Neural cell (in vitro differentiated cells): ENCODE results near the gene CLASP1. TPM values are rescaled to one million over a fixed set of nuclear protein-coding genes. Genes with fewer than 3 reads are reported as not detected.

Experiments
- H2AFZ ChIP-seq: fragments of 200-600, 300-800 bp; sonication (generic), shearing (Covaris generic); 2 replicates; pipeline ENCODE4 v1.6.0; 2014; ENCODE audit warnings: low read depth, mild to moderate bottlenecking, antibody characterized with exemption, low read length, moderate library complexity
- H3F3A ChIP-seq: fragments of 200-600 bp; shearing (Covaris generic); 2 replicates; pipeline ENCODE4 v1.6.1; 2016; ENCODE audit warnings: mild to moderate bottlenecking, moderate library complexity, mixed read lengths, antibody characterized with exemption, low read length; ENCODE audit not compliant: insufficient read depth, poor library complexity, severe bottlenecking
- H3K27ac ChIP-seq: fragments of 200-600, 300-800 bp; sonication (generic), shearing (Covaris generic); 2 replicates; pipeline ENCODE4 v1.5.1; 2014; ENCODE audit warnings: mild to moderate bottlenecking, low read length, moderate library complexity
- H3K27me3 ChIP-seq: fragments of 300-800, 200-600 bp; sonication (generic), shearing (Covaris generic); 2 replicates; pipeline ENCODE4 v1.6.0; 2014; ENCODE audit warnings: mild to moderate bottlenecking, low read depth, low read length, moderate library complexity; ENCODE audit not compliant: insufficient read depth
- H3K36me3 ChIP-seq: fragments of 300-800, 200-600 bp; sonication (generic), shearing (Covaris generic); 2 replicates; pipeline ENCODE4 v1.5.1; 2014; ENCODE audit warnings: mild to moderate bottlenecking, antibody characterized with exemption, low read length, moderate library complexity; ENCODE audit not compliant: insufficient read depth
- H3K4me2 ChIP-seq: fragments of 300-800, 200-600 bp; sonication (generic), shearing (Covaris generic); 2 replicates; pipeline ENCODE4 v1.6.0; 2014; ENCODE audit warnings: mild to moderate bottlenecking, low read length
- H3K4me3 ChIP-seq: fragments of 300-800, 200-600 bp; sonication (generic), shearing (Covaris generic); 2 replicates; pipeline ENCODE4 v1.5.1; 2014; ENCODE audit warnings: mild to moderate bottlenecking, low read length, moderate library complexity
- H3K79me2 ChIP-seq: fragments of 200-600 bp; shearing (Covaris generic); replicated peaks from 2 replicates; pipeline ENCODE4 v1.6.0; 2014; ENCODE audit warnings: mild to moderate bottlenecking, low read length, moderate library complexity; ENCODE audit not compliant: insufficient read depth
- H3K9ac ChIP-seq: fragments of 300-800, 200-600 bp; sonication (generic), shearing (Covaris generic); 2 replicates; pipeline ENCODE4 v1.6.1; 2016; ENCODE audit warnings: mild to moderate bottlenecking, low read length, mixed read lengths
- H3K9me2 ChIP-seq: fragments of 200-600 bp; shearing (Covaris generic); 2 replicates; pipeline ENCODE4 v1.6.1; 2016; ENCODE audit warnings: mild to moderate bottlenecking, low read length, mixed read lengths; ENCODE audit not compliant: insufficient read depth
- H3K9me3 ChIP-seq: fragments of 200-600, 300-800 bp; sonication (generic), shearing (Covaris generic); 2 replicates; pipeline ENCODE4 v1.6.1; 2016; ENCODE audit warnings: mild to moderate bottlenecking, mixed run types, low read length, moderate library complexity, mixed read lengths
- H4K20me1 ChIP-seq: fragments of 200-600 bp; shearing (Covaris generic); 2 replicates; pipeline ENCODE4 v1.6.1; 2016; ENCODE audit warnings: mild to moderate bottlenecking, mixed run types; ENCODE audit not compliant: insufficient read depth
- CTCF ChIP-seq: fragments of 450-650 bp; IDR thresholded peaks from 2 replicates; pipeline ENCODE4 v1.5.1; 2014; ENCODE audit warnings: antibody characterized with exemption, mild to moderate bottlenecking, moderate library complexity; ENCODE audit not compliant: poor library complexity, severe bottlenecking
- EP300 ChIP-seq: fragments of 450-650 bp; conservative IDR thresholded peaks from 2 replicates; pipeline ENCODE4 v1.6.1; 2014; ENCODE audit warnings: antibody characterized with exemption, mild to moderate bottlenecking, moderate library complexity; ENCODE audit not compliant: poor library complexity, severe bottlenecking
- EZH2 ChIP-seq: fragments of 200-600, 300-800 bp; shearing (Covaris generic), sonication (generic); IDR thresholded peaks from 2 replicates; pipeline ENCODE4 v1.6.1; 2014; ENCODE audit warnings: antibody characterized with exemption, low read length, borderline replicate concordance, mild to moderate bottlenecking; ENCODE audit not compliant: insufficient read depth, poor library complexity, severe bottlenecking
- MXI1 ChIP-seq: fragments of 450-650 bp; conservative IDR thresholded peaks from 2 replicates; pipeline ENCODE4 v1.6.1; 2014; ENCODE audit warnings: antibody characterized with exemption, mild to moderate bottlenecking; ENCODE audit not compliant: poor library complexity, severe bottlenecking
- POLR2AphosphoS5 ChIP-seq: IDR thresholded peaks from 2 replicates; pipeline ENCODE4 v1.6.1; 2012
- RAD21 ChIP-seq: fragments of 450-650 bp; conservative IDR thresholded peaks from 2 replicates; pipeline ENCODE4 v1.6.1; 2014; ENCODE audit warnings: antibody characterized with exemption, mild to moderate bottlenecking, moderate library complexity
- REST ChIP-seq: IDR thresholded peaks from 2 replicates; pipeline ENCODE4 v1.6.1; 2012; ENCODE audit warnings: borderline replicate concordance
- SMC3 ChIP-seq: fragments of 450-650 bp; conservative IDR thresholded peaks from 2 replicates; pipeline ENCODE4 v1.6.1; 2014; ENCODE audit warnings: antibody characterized with exemption, mild to moderate bottlenecking, moderate library complexity; ENCODE audit not compliant: poor library complexity
- TAF1 ChIP-seq: IDR thresholded peaks from 2 replicates; pipeline ENCODE4 v1.6.1; 2012; ENCODE audit warnings: low read depth
- polyA plus RNA-seq: library from polyadenylated mRNA; depleted of rRNA; stranded (reverse); fragments of >200 nt; gene quantifications from 2 replicates; pipeline ENCODE4 v1.2.3, GENCODE V29; 2014

Gene CLASP1
- polyA plus RNA-seq, 1 donor from 2014 or later, result 41.3 TPM

GRCh38 chr2:121603185-121603584 lies 46.1 kb downstream of the CLASP1 start:
- Histone ChIP-seq H3K36me3 (peaks cover 9% of the 10 kb centered on the region), H3K9me3 (no peaks in the 10 kb centered on the region), H2AFZ (no peak overlapping the region), H3F3A (no peaks in the 10 kb centered on the region), H3K79me2 (peaks cover 56% of the 10 kb centered on the region), H4K20me1 (no peaks in the 10 kb centered on the region), H3K27me3 (no peaks in the 10 kb centered on the region), H3K9me2 (no peaks in the 10 kb centered on the region), H3K4me3 (no peak overlapping the region), H3K9ac (no peak overlapping the region), H3K4me2 (no peak overlapping the region), H3K27ac (no peak overlapping the region)
- no peak for TF ChIP-seq SMC3
- no peak for TF ChIP-seq EZH2
- no peak for TF ChIP-seq POLR2AphosphoS5
- TF ChIP-seq EP300, result no peak
- no peak for TF ChIP-seq RAD21
- no peak for TF ChIP-seq CTCF
- no peak for TF ChIP-seq TAF1
- no peak for TF ChIP-seq MXI1

- Histone ChIP-seq H3K9me3 (no peaks in the 10 kb centered on the region), H3K79me2 (peaks cover 50% of the 10 kb centered on the region), H3F3A (no peaks in the 10 kb centered on the region), H3K27ac (no peak overlapping the region), H2AFZ (no peak overlapping the region), H3K4me3 (no peak overlapping the region), H3K36me3 (peaks cover 1% of the 10 kb centered on the region), H4K20me1 (no peaks in the 10 kb centered on the region), H3K9ac (no peak overlapping the region), H3K27me3 (no peaks in the 10 kb centered on the region), H3K4me2 (no peak overlapping the region), H3K9me2 (no peaks in the 10 kb centered on the region)
- no peak for TF ChIP-seq POLR2AphosphoS5
- TF ChIP-seq EZH2, result no peak
- no peak for TF ChIP-seq MXI1
- no peak for TF ChIP-seq REST
- no peak for TF ChIP-seq RAD21
- no peak for TF ChIP-seq TAF1
- no peak for TF ChIP-seq EP300
- no peak for TF ChIP-seq SMC3
- TF ChIP-seq CTCF, result no peak
These were observed 49.2 kb downstream of the CLASP1 start for GRCh38 chr2:121599963-121600651.
